HuH-7 (cell line): ENCODE data around the gene MYBPC2.

Experiments
- DNase-seq: peaks from one replicate; pipeline ENCODE4 v3.0.0; 2011; ENCODE audit warnings: low spot score

Gene MYBPC2

DNA sequence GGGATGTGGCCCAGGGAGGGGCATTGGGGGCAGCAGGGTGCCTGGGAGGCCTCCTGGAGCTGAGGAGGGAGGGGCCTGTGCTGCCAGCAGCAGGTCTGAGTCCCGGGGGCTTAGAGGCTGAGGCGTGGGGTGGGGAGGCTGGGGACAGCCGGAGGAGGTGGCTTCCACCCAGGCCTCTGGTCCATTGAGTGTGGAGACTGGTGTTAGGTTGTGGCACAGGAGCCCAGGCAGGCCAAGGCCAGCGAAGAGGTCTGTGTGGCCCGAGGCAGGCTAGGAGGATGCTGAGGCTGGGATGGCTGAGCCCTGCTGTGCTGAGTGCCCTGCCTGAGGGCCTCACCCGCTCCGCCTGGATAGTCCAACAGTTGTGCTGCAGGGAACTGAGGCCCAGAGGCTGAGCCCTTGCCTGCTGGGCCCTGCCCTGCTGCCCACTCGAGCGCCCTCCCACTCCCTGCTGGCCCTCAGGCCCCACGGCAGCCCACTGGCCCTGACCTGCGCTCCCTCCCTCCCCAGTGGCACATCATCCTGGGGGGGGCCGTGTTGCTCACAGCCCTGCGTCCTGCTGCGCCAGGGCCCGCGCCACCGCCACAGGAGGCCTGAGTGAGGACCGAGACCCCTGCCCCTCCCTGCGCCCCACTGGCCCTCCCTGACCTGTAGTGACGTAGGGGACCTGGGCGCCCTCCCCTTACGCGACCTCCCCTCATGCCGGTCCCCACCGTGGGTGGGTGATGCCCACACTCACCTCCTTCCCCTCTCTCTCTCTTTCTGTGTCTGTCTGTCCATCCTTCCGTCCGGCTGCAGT is 48.9 kb downstream of the MYBPC2 start:
- no peak for DNase-seq

DNA sequence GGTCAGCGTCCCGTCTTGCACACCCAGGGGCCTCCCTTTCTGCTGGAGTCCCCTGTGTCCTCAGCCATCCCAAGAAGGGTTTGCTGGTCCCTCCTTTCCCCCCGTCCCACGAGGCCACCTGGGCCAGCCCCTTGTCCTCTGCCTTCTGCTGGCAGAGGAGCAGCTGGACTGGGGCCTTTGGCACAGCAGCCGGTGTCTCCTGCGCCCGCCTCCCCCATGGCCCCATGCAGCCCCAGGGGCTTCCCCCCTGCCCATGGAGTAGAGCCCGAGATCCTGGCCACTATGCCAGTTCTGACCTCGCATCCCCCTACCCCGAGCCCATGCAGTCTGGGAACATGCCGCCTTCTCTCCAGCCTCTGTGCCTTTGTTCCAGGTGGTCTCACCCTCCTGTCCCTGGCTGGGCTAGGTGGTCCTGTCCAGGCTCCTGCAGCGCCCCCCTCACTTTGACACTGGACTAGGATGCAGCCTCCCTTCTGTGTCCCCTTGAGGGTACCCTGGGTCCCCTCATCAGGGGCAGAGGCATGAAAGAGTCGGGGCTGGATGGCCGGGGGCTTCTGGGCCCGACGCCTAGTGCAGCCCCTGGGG is 49.7 kb downstream of the MYBPC2 start:
- DNase-seq, result no peak

DNA sequence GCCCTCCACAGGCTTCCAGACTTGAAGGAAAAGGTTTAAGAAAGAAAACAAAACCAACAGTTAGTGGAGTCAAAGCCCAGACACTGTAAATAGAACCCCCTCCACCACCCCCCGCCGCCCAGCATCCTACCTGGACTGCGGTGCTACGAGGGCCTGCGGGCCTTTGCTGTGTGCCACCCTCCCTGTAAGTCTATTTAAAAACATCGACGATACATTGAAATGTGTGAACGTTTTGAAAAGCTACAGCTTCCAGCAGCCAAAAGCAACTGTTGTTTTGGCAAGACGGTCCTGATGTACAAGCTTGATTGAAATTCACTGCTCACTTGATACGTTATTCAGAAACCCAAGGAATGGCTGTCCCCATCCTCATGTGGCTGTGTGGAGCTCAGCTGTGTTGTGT is 50.2 kb downstream of the MYBPC2 start:
- DNase-seq, result no peak

DNA sequence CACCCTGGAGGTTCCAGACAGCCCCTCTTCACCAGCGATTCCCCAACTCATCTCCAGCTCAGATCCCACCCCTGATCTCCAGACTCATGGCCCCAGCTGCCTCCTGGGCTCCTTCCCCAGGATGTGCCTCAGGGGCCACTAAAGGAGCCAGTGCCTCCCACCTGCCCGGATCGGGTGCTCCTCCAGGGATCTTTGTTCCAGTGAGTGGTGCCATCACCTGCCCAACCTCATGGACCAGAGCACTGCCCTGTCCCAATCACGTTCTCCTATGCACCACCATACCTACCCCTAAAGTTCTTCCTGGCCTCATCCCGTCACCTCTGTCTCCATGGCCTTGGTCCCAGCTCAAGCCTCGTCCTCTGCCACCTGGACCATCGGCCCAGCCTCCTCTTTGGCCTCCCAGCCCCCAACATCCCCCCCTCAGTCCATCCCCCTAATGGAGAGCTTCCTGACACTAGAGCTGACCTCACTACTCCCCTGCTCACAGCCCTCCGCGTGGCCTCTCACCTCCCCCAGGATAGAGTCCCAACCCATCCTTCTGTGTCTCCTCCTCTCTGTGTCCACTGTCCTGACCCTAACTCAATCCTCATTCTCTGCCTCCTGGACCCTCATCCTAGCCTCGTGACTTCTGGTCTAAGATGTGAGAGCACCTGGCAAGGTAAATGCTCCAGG is 52.7 kb downstream of the MYBPC2 start:
- DNase-seq, result no peak

DNA sequence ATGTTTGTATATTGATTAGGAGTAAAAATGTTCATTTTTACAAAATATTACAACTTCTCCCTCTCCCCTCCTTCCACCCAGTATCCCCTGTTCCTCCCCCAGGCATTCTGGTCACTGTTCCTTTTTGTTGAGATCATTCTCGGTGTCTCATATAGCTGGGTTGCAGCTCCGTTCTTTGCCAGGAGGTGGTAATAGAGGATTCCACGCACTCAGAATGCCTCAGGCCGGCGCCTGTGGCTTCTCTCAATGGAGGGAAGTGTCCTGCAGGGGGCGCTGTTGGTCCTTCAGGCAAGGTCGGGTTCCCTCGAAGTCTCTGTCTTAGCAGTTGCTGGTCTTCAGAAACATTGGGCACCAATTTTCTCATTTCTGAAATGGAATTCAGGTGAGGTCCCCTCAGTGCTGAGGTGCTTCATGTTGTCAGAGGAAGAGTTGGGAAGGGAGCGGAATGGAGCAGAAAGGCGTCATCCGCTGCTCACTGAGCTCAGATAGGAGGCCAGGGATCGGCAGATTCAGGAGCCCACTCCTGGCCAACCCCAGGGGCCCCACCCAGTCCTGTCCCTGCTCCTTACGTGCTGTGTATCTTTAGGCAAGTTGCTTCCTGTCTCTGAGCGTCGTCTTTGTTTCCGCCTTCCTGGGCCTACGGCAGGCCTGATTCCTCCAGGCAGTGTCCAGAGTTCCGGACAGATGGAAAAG is 54.3 kb downstream of the MYBPC2 start:
- DNase-seq, result no peak

DNA sequence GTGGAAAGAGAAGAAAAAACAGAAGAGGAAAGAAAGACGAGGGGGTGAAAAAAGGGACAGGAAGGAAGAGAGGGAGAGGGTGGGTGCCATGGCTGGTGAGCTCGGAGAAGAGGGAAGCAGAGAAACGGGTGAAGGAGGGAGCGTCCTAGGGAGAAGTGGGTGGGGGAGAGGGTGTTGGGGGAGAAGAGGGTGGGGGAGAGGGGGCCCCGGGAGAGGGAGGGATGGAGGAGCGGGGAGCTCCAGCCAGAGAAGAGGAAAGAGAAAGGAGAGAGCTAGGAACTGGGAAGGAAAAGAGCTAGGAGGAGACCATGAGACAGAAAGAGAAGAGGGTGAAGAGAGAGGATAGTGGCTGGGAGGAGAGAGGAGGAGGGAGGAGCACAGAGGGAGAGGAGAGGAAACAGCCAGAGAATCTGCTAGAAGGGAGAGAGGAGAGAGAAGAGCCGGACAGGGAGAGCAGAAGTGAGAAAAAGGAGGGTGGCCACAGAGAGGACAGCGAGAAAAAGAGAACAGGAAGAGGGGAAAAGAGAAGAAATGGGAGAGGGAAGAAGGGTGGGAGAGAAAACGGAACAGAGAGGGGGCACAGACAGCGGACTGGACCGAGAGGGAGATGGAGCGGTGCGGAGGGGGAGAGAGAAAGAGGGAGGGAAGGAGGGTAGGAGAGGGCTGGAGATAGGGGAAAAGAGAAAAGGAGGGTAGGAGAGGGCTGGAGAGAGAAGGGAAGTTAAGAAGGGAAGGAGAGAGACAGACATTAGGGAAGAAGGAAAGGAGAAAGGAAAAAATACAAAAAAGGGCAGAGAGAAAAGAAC is 55.9 kb downstream of the MYBPC2 start:
- DNase-seq, result no peak

DNA sequence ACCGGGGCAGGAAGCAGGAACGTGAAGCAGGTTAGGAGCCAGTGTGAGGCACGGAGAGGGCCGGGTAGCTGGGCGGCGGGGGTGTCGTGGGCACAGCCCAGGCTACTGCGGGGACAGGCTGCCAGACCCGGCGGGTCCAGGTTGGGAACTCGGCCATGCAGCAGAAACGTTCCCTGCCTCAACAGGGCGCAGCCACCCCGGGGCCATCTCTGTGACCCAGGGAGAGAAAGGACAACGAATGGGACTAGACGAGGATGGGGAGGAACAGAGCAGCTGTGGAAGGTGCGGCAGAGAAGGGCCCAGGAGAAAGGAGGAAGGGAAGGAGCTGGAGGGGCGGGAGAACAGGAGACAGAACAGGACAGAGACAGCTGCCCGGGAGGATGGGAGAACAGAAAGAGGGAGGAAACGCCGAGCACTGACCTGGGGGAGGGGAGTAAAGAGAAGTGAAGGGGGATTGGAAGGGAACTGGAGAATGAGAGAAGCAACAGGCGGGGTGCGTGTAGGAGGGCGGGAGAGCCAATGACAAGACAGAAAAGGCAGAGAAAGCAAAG is 56.8 kb downstream of the MYBPC2 start:
- DNase-seq, result no peak

DNA sequence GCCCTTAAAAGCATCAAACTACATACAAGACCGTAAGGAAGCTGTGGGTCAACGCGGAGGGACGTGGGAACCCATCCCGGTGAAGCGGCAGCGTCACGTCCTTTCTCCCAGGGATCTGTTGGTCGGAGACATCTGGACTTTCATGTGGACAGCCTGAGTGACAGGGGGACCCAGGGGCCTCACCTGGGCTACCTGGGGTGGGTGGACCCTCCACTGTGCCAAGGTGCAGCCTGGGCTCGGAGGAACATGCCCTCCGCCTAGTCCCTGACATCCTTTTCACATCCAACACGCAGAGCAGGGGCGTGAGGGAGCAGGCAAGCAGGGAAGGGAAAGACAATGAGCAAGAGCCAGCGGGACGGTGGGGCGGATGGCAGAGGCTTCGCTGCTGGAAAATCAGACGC is 57.7 kb downstream of the MYBPC2 start:
- DNase-seq, result no peak

DNA sequence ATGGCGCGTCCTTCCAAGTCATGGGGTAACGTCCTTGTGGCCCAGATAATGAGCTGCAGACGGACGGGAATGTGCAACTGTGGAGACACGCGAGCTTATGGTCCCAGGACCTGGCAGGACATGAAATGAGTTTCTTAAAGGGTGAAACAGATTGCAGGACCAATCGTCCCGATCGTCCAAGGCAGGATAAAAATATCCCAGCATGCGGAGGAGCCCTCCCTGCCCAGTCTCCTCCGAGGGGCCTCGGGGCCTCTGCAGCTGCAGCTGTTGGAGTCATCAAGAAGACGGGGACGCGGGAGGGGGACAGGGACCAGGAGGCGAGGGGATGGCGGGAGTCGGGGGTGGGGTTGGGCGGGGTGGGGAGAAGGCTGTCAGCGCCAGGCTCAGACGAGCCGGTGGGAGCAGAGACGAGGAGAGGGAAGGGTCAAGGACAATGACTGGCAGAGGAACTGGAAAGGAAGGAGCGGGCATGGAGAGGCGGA is 58.3 kb downstream of the MYBPC2 start:
- DNase-seq, result no peak

DNA sequence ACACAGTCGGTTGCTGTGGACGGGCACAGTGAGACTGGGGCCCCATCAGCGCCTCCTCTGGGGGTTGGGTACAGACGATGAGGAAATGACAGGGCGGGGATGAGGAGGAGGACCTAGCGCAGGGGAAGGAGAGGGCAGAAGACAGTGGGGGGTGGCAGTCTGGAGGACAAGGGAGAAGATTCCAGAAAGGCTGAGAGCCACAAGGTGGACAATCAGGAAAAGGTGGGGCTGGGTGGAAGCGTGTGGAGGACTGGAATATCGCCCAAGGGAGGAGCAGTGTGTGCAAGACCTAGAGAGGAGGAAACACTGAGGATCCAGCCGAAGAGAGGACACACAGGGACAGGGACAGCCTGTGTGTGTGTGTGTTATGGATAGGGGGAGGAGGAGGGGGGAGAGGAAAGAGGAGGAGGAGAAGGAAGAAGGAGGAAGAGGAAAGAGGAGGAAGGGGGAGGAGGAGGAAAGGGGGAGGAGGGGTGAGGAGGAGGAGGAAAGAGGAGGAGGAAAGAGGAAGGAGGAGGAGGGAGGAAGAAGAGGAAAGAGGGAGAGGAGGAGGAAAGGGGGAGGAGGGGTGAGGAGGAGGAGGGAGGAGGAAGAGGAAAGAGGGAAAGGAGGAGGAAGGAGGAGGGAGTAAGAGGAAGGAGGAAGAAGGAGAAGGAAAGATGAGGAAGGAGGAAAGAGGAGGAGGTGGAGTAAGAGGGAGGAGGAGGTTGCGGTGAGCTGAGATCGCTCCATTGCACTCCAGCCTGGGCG is 59.8 kb downstream of the MYBPC2 start:
- no peak for DNase-seq

DNA sequence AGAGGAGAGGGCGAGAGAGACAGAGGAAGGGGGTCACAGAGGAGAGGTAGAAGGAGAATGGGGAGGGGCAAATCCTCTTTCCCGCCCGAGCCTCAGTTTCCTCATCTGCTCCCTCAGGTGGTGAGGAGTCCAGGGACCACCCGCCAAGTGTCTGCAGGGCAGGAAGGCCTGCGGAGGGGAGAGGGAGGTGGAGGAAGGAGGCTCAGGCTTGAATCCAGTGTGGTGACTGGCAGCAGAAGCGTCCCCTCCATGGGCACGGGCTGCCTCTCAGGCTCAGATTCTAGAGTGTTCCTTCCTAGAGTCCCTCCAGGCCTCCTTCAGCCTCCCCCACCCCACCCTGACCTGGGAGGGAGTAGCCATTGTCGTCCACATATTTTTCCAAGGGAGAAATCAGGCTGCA is 60.5 kb downstream of the MYBPC2 start:
- no peak for DNase-seq

DNA sequence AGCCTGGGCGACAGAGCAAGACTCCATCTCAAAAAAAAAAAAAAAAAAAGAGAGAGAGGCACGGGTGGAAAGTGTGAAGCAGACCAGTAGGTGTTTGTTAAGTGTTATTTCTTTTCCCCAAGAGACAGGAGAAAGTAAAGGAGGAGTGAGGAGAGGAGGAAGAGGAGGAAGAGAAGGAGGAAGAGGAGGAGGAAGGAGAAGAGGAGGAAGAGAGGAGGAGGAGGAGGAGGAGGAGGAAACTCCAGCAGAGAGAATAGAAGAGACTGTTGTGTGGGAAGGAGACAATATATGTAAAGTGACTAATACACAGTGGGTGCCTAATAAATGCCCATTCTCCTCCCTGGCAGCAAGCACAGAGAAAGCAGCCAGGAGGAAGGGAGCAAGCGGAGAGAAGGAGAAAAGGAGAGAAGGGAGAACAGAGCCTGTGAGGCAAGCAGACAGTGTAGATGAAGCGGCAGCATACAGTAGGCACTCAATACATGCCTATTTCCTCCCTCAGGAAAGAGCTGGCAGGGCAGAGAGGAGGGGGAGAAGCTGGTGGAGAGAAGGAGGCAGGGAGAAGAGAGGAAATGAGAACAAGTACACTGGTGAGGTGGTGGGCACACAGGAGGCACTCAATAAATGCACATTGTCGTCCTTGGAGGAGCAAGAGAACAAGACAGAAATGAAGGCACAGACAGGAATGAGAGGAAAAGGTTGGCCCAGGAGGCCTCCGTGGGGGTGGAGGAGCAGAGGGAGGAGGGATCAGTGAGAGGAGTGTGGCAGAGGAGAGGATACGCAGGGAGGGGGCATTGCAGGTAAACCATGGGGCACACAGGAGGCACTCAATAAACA is 61.7 kb downstream of the MYBPC2 start:
- DNase-seq, result no peak

DNA sequence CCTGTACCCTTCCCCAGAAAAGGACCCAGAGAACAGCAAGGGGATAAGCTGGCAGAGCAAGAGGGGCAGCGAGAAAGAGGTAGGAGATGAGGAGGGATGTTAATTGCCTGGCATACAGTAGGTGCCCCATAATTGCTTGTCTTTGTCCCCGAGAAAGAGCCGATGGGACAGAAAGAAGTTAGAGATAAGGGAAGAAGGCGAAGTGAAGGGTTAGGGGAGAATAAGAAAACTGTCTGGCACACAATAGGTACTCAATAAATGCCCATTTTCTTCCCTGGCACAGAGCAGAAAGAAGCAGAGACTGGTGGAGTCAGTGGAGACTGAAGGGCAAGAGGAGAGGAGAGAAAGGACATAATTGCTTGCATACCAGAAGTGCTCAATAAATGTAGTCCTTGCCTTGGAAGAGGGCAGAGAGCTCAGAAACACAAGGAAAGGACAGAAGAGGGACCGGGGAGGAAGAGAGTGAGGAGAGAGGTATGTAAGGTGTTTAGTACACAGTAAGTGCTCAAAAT is 62.4 kb downstream of the MYBPC2 start:
- DNase-seq, result no peak

DNA sequence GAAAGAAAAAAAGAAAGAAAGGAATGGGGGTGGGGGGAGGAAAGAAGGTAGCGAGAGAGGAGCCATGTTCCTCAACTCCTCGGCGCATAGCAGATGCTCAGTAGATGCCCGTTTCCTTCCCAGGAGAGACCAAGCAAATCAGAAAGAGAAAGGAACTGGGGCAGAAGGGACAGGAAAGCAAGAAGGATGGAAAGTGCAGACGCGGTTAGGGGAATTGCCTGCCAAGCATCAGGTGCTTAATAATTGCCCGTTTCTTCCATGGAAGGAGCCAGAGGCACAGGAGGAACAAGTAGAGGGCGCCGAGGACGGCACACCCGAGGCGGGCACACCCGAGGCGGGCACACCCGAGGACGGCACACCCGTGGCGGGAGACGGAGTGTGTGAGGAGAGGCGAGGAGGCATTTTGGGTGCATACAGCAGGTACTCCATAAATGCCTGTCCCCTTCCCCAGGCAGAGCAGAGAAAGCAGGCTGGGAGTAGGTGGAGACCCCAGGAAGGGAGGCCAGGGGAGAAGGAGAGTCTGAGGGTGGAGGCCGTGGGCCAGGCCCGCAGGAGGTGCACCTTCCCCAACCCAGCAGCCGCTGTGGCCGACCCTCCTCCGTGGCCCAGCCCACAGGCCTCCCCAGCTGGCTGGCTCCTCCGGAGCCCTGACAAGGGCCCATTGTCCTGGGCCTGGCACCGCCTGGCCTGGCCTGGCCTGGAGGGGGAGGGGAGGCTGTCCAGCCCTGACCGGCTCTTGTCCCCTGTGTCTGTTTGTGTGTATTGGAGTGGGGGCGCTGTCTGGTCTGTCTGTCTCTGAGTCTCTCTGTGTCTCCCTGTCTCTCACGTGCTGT is 63.7 kb downstream of the MYBPC2 start:
- peak; percentile 58 for DNase-seq

DNA sequence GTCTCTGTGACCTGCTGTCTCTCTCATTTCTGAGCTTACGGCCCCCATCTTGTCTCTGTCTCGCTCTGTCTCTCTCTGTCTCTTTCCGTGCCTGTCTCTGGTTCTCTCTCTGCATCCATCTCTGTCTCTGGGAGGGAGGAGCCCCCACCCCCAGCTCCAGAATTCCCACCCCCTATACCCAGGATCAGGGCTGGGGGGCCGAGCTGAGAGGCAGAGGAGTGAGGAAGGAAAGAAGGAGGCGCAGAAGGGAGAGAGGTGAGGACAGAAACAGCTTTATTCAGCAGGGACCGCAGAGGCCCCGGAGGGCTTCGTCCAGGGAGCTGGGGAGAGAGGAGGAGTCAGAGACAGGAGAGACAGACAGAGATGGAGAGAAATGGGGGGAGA is 64.3 kb downstream of the MYBPC2 start:
- DNase-seq, result no peak

DNA sequence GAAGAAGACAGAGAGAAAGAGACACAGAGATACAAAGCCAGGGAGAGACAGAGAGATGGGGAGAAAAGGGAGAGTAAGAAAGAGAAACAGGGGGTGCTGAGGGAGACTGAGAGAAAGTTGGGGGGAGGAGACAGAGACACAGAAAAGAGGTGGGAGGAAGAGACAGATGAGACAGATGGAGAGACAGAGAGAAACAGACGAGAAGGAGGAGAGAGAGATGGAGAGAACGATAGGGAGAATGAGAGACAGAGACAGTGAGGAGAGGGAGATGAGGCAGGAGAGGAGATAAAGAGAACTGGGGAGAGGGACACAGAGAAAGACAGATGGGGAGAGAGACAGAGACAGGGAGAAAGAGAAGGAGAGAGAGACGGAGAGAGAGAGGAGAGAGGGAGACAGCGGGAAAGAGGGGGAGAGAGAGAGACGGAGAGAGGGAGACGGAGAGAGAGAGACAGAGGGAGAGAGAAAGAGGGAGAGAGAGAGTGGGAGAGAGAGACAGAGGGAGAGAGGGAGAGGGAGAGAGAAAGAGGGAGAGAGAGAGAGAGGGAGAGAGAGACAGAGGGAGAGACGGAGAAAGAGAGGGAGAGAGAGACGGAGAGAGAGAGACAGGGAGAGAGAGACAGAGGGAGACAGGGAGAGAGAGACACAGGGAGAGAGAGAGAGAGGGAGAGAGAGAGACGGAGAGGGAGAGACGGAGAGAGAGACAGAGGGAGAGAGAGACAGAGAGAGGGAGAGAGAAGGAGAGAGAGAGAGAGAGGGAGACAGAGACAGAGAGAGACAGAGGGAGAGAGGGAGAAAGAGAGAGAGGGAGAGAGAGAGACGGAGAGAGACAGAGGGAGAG is 65.7 kb downstream of the MYBPC2 start:
- no peak for DNase-seq

DNA sequence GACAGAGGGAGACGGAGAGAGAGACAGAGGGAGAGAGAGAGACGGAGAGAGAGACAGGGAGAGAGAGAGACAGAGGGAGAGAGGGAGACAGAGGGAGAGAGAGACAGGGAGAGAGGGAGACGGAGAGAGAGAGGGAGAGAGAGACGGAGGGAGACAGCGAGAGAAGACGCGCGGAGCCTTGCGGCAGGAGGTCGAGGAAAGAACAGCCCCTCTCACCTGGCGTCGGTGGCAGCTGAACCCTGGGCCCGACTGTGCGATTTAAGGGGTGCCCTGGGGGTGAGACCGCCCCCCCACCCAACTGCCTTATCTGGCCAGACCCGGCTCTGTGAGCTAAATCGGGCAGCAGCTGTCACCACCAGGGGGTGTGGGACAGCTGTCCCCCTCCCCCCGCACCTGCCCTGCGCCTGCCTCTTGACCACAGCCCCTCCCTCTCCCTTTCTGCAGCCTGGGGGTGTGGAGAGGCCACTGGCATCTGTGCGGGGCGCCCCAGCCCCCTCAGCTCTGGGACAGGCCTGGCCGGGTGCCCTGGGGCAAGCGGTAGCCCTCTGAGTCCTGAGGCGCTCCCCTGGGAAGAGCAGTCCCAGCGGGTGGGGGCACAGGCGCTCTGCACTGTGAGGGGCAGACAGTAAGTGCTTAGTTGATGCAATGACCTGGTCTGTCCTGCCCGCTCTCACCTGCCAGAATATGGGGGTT is 67.5 kb downstream of the MYBPC2 start:
- DNase-seq, result no peak
